HG02642 (cell line): ENCODE results near the gene MMRN2.
A peak's percentile ranks its signal among the peaks of the same experiment; 100 is the strongest.
"Not testable (repeated sequence)": the region's sequence is repeated elsewhere in the genome, so short reads cannot be mapped to it uniquely, and the experiment has no call there.

Source experiments
- ATAC-seq: cut with Tn5 transposase; IDR thresholded peaks from one replicate; pipeline ENCODE4 v1.9.1; 2021; ENCODE audit warnings: mild to moderate bottlenecking; ENCODE audit not compliant: unreplicated experiment, poor library complexity

Gene MMRN2, protein sequence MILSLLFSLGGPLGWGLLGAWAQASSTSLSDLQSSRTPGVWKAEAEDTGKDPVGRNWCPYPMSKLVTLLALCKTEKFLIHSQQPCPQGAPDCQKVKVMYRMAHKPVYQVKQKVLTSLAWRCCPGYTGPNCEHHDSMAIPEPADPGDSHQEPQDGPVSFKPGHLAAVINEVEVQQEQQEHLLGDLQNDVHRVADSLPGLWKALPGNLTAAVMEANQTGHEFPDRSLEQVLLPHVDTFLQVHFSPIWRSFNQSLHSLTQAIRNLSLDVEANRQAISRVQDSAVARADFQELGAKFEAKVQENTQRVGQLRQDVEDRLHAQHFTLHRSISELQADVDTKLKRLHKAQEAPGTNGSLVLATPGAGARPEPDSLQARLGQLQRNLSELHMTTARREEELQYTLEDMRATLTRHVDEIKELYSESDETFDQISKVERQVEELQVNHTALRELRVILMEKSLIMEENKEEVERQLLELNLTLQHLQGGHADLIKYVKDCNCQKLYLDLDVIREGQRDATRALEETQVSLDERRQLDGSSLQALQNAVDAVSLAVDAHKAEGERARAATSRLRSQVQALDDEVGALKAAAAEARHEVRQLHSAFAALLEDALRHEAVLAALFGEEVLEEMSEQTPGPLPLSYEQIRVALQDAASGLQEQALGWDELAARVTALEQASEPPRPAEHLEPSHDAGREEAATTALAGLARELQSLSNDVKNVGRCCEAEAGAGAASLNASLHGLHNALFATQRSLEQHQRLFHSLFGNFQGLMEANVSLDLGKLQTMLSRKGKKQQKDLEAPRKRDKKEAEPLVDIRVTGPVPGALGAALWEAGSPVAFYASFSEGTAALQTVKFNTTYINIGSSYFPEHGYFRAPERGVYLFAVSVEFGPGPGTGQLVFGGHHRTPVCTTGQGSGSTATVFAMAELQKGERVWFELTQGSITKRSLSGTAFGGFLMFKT

DNA sequence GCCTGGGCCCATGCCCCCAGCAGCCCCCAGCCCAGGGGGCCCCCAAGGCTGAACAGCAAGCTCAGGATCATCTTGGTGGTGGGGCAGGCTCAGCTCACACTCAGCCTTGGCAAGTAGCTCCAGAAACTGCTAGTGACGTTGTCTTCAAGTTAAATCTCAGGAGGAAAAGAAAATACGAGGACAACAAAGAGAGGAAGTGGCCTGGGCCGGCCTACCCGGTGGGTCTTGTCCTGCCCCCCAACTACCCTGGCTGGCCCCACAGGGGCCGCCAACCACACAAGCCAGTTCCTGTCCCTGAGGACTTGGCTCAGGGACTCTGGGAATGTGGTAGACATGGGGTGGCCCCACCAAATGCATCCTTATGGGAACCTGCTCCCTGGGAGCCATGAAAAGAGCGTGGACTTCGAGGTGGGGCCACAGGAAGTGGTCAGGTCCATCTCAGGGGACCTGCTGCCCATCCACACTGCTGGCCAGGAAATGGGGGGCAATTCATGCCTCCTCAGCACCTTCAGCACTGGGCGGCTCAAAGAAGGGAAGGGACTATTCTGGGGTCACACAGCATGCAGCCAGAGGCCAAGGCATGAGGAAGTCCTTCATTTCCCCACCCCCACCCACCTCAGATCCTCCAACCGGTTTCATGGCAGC lies at the start of gene MMRN2:
MMRN2 (minus strand) TSS at position 145 of the 645 bp plus-strand sequence; CDS start at position 71, 74 bp downstream.
- no peak for ATAC-seq

GRCh38 chr10:87007124-87007523 lies 49.7 kb upstream of the MMRN2 start:
- not testable (repeated sequence) for ATAC-seq

DNA sequence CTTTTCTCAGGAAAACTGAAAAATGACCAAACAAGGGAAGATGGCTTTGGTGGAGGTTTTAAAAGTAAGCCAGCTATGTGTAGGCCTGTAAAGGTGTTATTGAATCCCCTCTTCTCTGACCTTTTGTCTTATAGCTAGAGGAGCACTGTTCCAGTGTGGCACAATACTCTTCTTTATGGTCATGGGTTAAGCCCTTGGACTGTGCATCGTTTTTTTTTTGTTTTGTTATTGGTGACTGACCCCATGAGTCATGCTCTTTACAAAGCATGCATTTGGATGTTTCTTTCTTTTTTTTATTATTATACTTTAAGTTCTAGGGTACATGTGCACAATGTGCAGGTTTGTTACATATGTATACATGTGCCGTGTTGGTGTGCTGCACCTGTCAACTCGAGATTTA lies 43.1 kb upstream of the MMRN2 start:
- no peak for ATAC-seq

DNA sequence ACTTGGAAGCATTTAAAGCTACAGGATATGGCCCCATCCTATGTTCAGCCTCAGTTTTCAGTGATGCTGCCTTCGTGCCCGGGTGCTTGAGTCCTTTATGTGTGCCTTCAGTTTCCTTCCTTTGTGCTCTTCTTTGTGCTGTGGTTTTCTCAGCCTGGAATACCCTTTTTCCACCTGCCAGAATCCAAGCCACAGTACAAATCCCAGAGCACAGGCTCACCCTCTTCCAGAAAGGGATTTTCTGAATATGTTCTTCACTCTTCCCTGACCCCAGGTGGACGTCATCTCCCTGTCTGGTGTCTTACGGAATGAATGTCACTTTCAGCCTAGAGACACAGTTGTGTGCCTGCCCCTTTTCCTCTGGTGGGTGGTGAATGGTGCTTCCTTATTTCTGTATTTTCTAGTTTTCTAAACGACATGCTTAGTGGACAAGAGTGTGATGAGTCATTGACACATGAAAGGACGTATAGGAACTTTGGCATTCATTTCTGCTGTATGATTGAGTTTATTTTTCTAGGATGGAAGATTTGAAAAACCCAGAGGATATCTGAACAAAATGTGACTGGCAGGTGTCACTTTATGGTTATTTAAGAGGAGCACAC lies 42.5 kb upstream of the MMRN2 start:
- not testable (repeated sequence) for ATAC-seq

- ATAC-seq = no peak
Measured at GRCh38 chr10:86992929-86993328, 35.5 kb upstream of the MMRN2 start.

DNA sequence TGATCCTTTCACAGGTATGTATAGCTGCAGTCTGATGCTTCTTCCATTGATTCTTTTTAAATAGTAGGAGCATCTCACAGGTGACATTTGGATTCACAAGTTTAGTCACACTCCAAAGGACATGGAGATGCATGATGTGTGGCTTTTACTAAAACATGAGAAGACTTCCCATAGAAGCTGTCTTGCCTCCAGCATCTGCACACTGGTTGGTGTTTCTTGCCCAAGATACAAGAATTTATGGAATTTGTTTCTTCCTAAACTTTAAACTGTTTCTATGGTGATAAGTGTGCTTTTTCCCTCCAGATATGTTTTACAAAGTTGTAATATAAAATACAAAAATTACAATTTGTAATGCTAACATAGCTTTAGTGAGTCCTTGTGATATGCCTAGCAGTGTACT lies 35.0 kb upstream of the MMRN2 start:
- ATAC-seq = no peak

- ATAC-seq = not testable (repeated sequence)
Measured at GRCh38 chr10:86991362-86991761, 33.9 kb upstream of the MMRN2 start.

DNA sequence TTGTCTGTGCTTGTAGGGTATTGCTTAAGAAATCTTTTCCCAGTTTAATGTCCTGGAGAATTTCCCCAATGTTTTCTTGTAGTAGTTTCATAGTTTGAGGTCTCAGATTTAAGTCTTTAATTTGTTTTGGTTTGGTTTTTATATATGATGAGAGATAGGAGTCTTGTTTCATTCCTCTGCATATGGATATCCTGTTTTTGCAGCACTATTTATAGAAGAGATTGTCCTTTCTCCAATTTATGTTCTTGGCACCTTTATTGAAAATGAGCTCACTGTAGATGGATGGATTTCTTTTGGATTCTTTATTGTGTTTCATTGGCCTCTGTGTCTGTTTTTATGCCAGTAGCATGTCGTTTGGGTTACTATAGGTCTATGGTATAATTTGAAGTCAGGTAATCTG lies 31.1 kb upstream of the MMRN2 start:
- no peak for ATAC-seq

DNA sequence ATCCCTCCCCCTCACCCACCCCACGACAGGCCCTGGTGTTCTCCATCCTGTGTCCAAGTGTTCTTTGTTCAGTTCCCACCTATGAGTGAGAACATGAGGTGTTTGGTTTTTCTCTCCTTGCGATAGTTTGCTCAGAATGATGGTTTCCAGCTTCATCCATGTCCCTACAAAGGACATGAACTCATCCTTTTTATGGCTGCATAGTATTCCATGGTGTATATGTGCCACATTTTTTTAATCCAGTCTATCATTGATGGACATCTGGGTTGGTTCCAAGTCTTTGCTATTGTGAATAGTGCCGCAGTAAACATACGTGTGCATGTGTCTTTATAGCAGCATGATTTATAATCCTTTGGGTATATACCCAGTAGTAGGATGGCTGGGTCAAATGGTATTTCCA lies 27.1 kb upstream of the MMRN2 start:
- ATAC-seq = not testable (repeated sequence)

DNA sequence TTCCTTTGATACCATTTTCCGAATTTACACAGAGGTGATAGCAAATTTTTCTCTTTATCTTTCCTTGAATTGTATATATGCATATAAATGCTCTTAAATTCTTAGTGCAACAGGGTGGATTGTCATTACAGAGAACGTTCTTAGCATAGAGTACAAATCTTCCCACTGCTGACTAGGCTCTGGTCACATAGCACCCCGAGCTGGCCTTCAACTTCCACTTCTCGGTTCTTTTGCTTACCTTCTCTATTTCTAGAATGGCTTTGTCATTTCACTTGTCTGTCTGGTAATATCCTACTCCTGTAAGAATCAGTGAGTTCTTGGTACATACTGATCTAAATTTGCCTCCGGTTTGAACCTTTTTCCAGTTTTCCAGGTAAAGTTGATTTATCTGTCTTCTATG lies 24.3 kb upstream of the MMRN2 start:
- ATAC-seq = no peak

GRCh38 chr10:86981020-86981419 lies 23.6 kb upstream of the MMRN2 start:
- not testable (repeated sequence) for ATAC-seq

GRCh38 chr10:86979977-86980448 lies 22.6 kb upstream of the MMRN2 start:
- ATAC-seq = no peak

DNA sequence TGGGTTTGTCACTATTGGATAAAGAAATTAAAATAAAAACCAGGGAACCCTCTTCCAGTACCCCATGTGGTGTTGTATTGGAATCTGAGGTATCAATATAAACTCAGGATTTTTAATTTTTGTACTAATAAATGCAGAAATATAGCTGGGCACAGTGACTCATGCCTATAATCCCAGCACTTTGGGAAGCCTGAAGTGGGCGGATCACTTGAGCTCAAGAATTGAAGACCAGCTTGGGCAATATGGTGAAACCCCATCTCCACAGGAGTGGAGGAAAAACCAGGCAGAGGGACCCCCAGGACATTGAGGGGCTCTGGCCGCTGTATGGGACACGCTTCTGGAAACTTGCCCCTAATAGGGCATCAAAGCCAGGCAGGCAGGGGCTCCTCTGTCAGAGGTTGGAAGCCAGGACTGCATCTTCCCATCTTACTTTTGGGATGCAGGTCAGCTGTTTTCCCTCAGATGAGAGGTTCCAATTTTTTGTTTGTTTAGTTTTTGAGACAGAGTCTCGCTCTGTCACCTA lies 21.9 kb upstream of the MMRN2 start:
- no peak for ATAC-seq

GRCh38 chr10:86978457-86978856 lies 21.0 kb upstream of the MMRN2 start:
- ATAC-seq = not testable (repeated sequence)

- ATAC-seq = no peak
Measured at GRCh38 chr10:86976362-86977056, 19.1 kb upstream of the MMRN2 start.

DNA sequence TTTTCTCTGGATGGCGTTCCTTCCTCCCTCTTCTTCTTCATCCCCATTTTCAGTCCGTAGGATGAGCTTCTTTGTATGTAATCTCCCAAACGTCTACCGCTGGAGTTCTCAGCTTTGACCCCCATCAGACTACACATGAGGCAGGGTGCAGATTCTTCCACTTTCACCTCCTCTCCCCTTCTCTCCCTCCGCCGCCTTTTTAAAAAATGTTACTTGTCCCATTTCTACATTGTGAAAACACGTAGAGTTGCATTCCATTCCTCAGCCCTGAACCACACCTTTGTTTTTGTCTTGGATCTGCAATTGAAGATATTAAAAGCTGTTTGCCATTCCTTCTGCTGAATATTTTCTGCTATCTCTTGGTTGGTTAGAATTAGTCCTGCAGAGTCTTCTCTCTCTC lies 17.1 kb upstream of the MMRN2 start:
- ATAC-seq = no peak

GRCh38 chr10:86972613-86973380 lies 15.4 kb upstream of the MMRN2 start:
- no peak for ATAC-seq

- peak; percentile 80 for ATAC-seq
Measured at GRCh38 chr10:86971232-86971991, 14.0 kb upstream of the MMRN2 start.
